Right lobe of liver (tissue), 4 donors: ENCODE results near the gene NOS2.

Experiments
- CTCF ChIP-seq, 4 donors: fragments of 200-600 bp in 3 of 4; fragments of 450-650 bp in 1 of 4; IDR thresholded peaks; one replicate each; pipeline versions ENCODE4 v1.5.1 to v1.8.0; 2016 to 2022; ENCODE audit warnings: antibody characterized with exemption in 4 of 4, mild to moderate bottlenecking in 2 of 4
- POLR2A ChIP-seq: fragments of 450-650 bp; IDR thresholded peaks from one replicate; pipeline ENCODE4 v1.6.1; 2017; ENCODE audit warnings: antibody characterized with exemption, mild to moderate bottlenecking
- donor health status: DM: no; HTN: no; CAD: no.
- donor health status: DM: no; HTN: no; CAD: no.
- donor health status: DM: no; HTN: yes; CAD: no.

- no peak for TF ChIP-seq CTCF (IDR thresholded peaks at IDR 0.05)
- no peak for TF ChIP-seq POLR2A
These were observed 48.6 kb upstream of the NOS2 start for GRCh38 chr17:27848931-27849330.
